ENCODE data around the gene GATA3.

GATA3 gene

GRCh38 chr10:8085251-8085650, 30.8 kb downstream of the GATA3 start:
- Histone ChIP-seq H3K27ac (ENCODE audit: low read depth, low read length) (no peak overlapping the region), H3K9me3 (ENCODE audit: control insufficient read depth, insufficient read depth, low read depth, low read length) (no peaks in the 10 kb centered on the region), H3K4me3 (ENCODE audit: low read depth, low read length) (no peak overlapping the region), H3K27me3 (ENCODE audit: control insufficient read depth, insufficient read depth, low read length) (no peaks in the 10 kb centered on the region), H3K9ac (ENCODE audit: low read length) (no peak overlapping the region), H3K36me3 (ENCODE audit: control insufficient read depth, insufficient read depth, low read length) (no peaks in the 10 kb centered on the region), H3K4me1 (ENCODE audit: control insufficient read depth, insufficient read depth, low read length) (peaks cover 9% of the 10 kb centered on the region; the same call in 1 of the 2 replicates)

GRCh38 chr10:8086315-8086714, 31.8 kb downstream of the GATA3 start:
- H3K9ac ChIP-seq (ENCODE audit: low read length), result no peak overlapping the region
- no peaks in the 10 kb centered on the region for H3K27me3 ChIP-seq (ENCODE audit: control insufficient read depth, insufficient read depth, low read length)
- H3K4me1 ChIP-seq (ENCODE audit: control insufficient read depth, insufficient read depth, low read length), result peaks cover 9% of the 10 kb centered on the region; the same call in 1 of the 2 replicates
- no peak overlapping the region for H3K27ac ChIP-seq (ENCODE audit: low read depth, low read length)
- no peaks in the 10 kb centered on the region for H3K36me3 ChIP-seq (ENCODE audit: control insufficient read depth, insufficient read depth, low read length)
- H3K9me3 ChIP-seq (ENCODE audit: control insufficient read depth, insufficient read depth, low read depth, low read length), result no peaks in the 10 kb centered on the region
- no peak overlapping the region for H3K4me3 ChIP-seq (ENCODE audit: low read depth, low read length)

GRCh38 chr10:8088504-8088903, 34.0 kb downstream of the GATA3 start:
- H3K36me3 ChIP-seq (ENCODE audit: control insufficient read depth, insufficient read depth, low read length), result no peaks in the 10 kb centered on the region
- no peak overlapping the region for H3K4me3 ChIP-seq (ENCODE audit: low read depth, low read length)
- no peak overlapping the region for H3K27ac ChIP-seq (ENCODE audit: low read depth, low read length)
- H3K9me3 ChIP-seq (ENCODE audit: control insufficient read depth, insufficient read depth, low read depth, low read length), result no peaks in the 10 kb centered on the region
- no peaks in the 10 kb centered on the region for H3K27me3 ChIP-seq (ENCODE audit: control insufficient read depth, insufficient read depth, low read length)
- H3K4me1 ChIP-seq (ENCODE audit: control insufficient read depth, insufficient read depth, low read length), result peaks cover 9% of the 10 kb centered on the region; the same call in 1 of the 2 replicates
- no peak overlapping the region for H3K9ac ChIP-seq (ENCODE audit: low read length)

GRCh38 chr10:8092428-8092827, 37.9 kb downstream of the GATA3 start:
- no peak overlapping the region for H3K4me3 ChIP-seq (ENCODE audit: low read depth, low read length)
- no peaks in the 10 kb centered on the region for H3K27me3 ChIP-seq (ENCODE audit: control insufficient read depth, insufficient read depth, low read length)
- H3K9me3 ChIP-seq (ENCODE audit: control insufficient read depth, insufficient read depth, low read depth, low read length), result no peaks in the 10 kb centered on the region
- no peaks in the 10 kb centered on the region for H3K36me3 ChIP-seq (ENCODE audit: control insufficient read depth, insufficient read depth, low read length)
- H3K9ac ChIP-seq (ENCODE audit: low read length), result no peak overlapping the region
- no peak overlapping the region for H3K27ac ChIP-seq (ENCODE audit: low read depth, low read length)
- no peaks in the 10 kb centered on the region; the same call in 1 of the 2 replicates for H3K4me1 ChIP-seq (ENCODE audit: control insufficient read depth, insufficient read depth, low read length)

- Histone ChIP-seq H3K4me3 (ENCODE audit: low read depth, low read length) (no peak overlapping the region), H3K36me3 (ENCODE audit: control insufficient read depth, insufficient read depth, low read length) (no peaks in the 10 kb centered on the region), H3K27me3 (ENCODE audit: control insufficient read depth, insufficient read depth, low read length) (peaks cover 9% of the 10 kb centered on the region; the same call in 1 of the 2 replicates), H3K4me1 (ENCODE audit: control insufficient read depth, insufficient read depth, low read length) (peaks cover 4% of the 10 kb centered on the region; the same call in 1 of the 2 replicates), H3K9me3 (ENCODE audit: control insufficient read depth, insufficient read depth, low read depth, low read length) (no peaks in the 10 kb centered on the region), H3K27ac (ENCODE audit: low read depth, low read length) (no peak overlapping the region), H3K9ac (ENCODE audit: low read length) (no peak overlapping the region)
Observed at GRCh38 chr10:8095959-8096358, 41.5 kb downstream of the GATA3 start.

GRCh38 chr10:8096931-8097330, 42.4 kb downstream of the GATA3 start:
- no peak overlapping the region for H3K4me3 ChIP-seq (ENCODE audit: low read depth, low read length)
- peaks cover 17% of the 10 kb centered on the region; the same call in 1 of the 2 replicates for H3K27me3 ChIP-seq (ENCODE audit: control insufficient read depth, insufficient read depth, low read length)
- no peak overlapping the region for H3K9ac ChIP-seq (ENCODE audit: low read length)
- H3K4me1 ChIP-seq (ENCODE audit: control insufficient read depth, insufficient read depth, low read length), result peaks cover 4% of the 10 kb centered on the region; the same call in 1 of the 2 replicates
- no peak overlapping the region for H3K27ac ChIP-seq (ENCODE audit: low read depth, low read length)
- no peaks in the 10 kb centered on the region for H3K36me3 ChIP-seq (ENCODE audit: control insufficient read depth, insufficient read depth, low read length)
- no peaks in the 10 kb centered on the region for H3K9me3 ChIP-seq (ENCODE audit: control insufficient read depth, insufficient read depth, low read depth, low read length)

- H3K9ac ChIP-seq (ENCODE audit: low read length), result no peak overlapping the region
- H3K27ac ChIP-seq (ENCODE audit: low read depth, low read length), result no peak overlapping the region
- no peak overlapping the region for H3K4me3 ChIP-seq (ENCODE audit: low read depth, low read length)
- no peaks in the 10 kb centered on the region for H3K36me3 ChIP-seq (ENCODE audit: control insufficient read depth, insufficient read depth, low read length)
- H3K27me3 ChIP-seq (ENCODE audit: control insufficient read depth, insufficient read depth, low read length), result peaks cover 49% of the 10 kb centered on the region
- H3K4me1 ChIP-seq (ENCODE audit: control insufficient read depth, insufficient read depth, low read length), result peaks cover 14% of the 10 kb centered on the region
- H3K9me3 ChIP-seq (ENCODE audit: control insufficient read depth, insufficient read depth, low read depth, low read length), result no peaks in the 10 kb centered on the region
Observed at GRCh38 chr10:8100366-8100765, 45.9 kb downstream of the GATA3 start.

GRCh38 chr10:8102708-8103401, 48.4 kb downstream of the GATA3 start:
- Histone ChIP-seq H3K9me3 (ENCODE audit: control insufficient read depth, insufficient read depth, low read depth, low read length) (no peaks in the 10 kb centered on the region), H3K4me3 (ENCODE audit: low read depth, low read length) (no peak overlapping the region; the same call in 1 of the 2 replicates)

GRCh38 chr10:8103543-8103942, 49.1 kb downstream of the GATA3 start:
- no peak overlapping the region; the same call in 1 of the 2 replicates for H3K4me3 ChIP-seq (ENCODE audit: low read depth, low read length)
- H3K9me3 ChIP-seq (ENCODE audit: control insufficient read depth, insufficient read depth, low read depth, low read length), result no peaks in the 10 kb centered on the region
- no peak overlapping the region for H3K9ac ChIP-seq (ENCODE audit: low read length)
- no peak overlapping the region for H3K27ac ChIP-seq (ENCODE audit: low read depth, low read length)
- H3K27me3 ChIP-seq (ENCODE audit: control insufficient read depth, insufficient read depth, low read length), result peaks cover 51% of the 10 kb centered on the region
- H3K36me3 ChIP-seq (ENCODE audit: control insufficient read depth, insufficient read depth, low read length), result no peaks in the 10 kb centered on the region
- H3K4me1 ChIP-seq (ENCODE audit: control insufficient read depth, insufficient read depth, low read length), result peaks cover 10% of the 10 kb centered on the region

More at GRCh38 chr10:8102708-8103401, 48.4 kb downstream of the GATA3 start:
- Histone ChIP-seq H3K36me3 (ENCODE audit: control insufficient read depth, insufficient read depth, low read length) (no peaks in the 10 kb centered on the region), H3K4me1 (ENCODE audit: control insufficient read depth, insufficient read depth, low read length) (peaks cover 12% of the 10 kb centered on the region), H3K27ac (ENCODE audit: low read depth, low read length) (no peak overlapping the region), H3K9ac (ENCODE audit: low read length) (no peak overlapping the region), H3K27me3 (ENCODE audit: control insufficient read depth, insufficient read depth, low read length) (peaks cover 51% of the 10 kb centered on the region)

GRCh38 chr10:8104005-8104404, 49.5 kb downstream of the GATA3 start:
- Histone ChIP-seq H3K27me3 (ENCODE audit: control insufficient read depth, insufficient read depth, low read length) (peaks cover 51% of the 10 kb centered on the region), H3K9ac (ENCODE audit: low read length) (no peak overlapping the region), H3K9me3 (ENCODE audit: control insufficient read depth, insufficient read depth, low read depth, low read length) (no peaks in the 10 kb centered on the region), H3K27ac (ENCODE audit: low read depth, low read length) (no peak overlapping the region), H3K4me3 (ENCODE audit: low read depth, low read length) (no peak overlapping the region), H3K4me1 (ENCODE audit: control insufficient read depth, insufficient read depth, low read length) (peaks cover 10% of the 10 kb centered on the region), H3K36me3 (ENCODE audit: control insufficient read depth, insufficient read depth, low read length) (no peaks in the 10 kb centered on the region)

GRCh38 chr10:8104721-8105120, 50.2 kb downstream of the GATA3 start:
- H3K4me3 ChIP-seq (ENCODE audit: low read depth, low read length), result no peak overlapping the region
- no peaks in the 10 kb centered on the region for H3K9me3 ChIP-seq (ENCODE audit: control insufficient read depth, insufficient read depth, low read depth, low read length)
- H3K27me3 ChIP-seq (ENCODE audit: control insufficient read depth, insufficient read depth, low read length), result peaks cover 51% of the 10 kb centered on the region
- H3K9ac ChIP-seq (ENCODE audit: low read length), result no peak overlapping the region
- H3K27ac ChIP-seq (ENCODE audit: low read depth, low read length), result no peak overlapping the region
- no peaks in the 10 kb centered on the region for H3K36me3 ChIP-seq (ENCODE audit: control insufficient read depth, insufficient read depth, low read length)
- peaks cover 10% of the 10 kb centered on the region for H3K4me1 ChIP-seq (ENCODE audit: control insufficient read depth, insufficient read depth, low read length)
